ENCODE results near the gene NTM. TPM values are rescaled to one million over a fixed set of nuclear protein-coding genes. Genes with fewer than 3 reads are reported as not detected.

NTM gene
- total RNA-seq, 4 donors from 2014 or later: 0.40 to 3.1 (median 2.1) TPM; not detected in 1

DNA sequence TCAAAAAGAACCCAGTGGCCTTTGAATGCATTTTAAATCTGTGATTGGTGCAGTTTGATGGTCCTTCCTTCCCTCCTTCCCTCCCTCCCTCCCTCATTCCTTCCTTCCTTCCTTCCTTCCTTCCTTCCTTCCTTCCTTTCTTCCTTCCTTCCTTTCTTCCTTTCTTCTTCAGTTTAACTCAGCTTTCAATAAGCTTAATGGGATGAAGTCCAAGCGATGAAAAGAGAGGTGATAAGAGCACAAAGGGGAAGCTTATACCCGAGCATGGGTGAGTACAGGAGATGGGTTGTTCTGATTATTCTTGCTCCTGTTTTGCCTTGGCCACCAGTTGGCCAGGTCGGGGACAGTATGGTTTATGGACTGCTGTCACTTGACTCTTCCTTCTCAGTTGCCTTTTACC is 605.6 kb downstream of the NTM start:
- 66 to 80% methylated on average over 1 to 3 of the region's 3 CpGs for WGBS, 2 donors (ENCODE audit: low coverage in 1 of 2)
- in situ Hi-C loops (cut with MboI; ENCODE audit: low pct_ligation_motif_present in 1 of 4, low pct_unique_long_range_greater_than_20kb in 1 of 4, low sequenced_read_pairs in 3 of 4): loop anchor here in 1 of 4 donors (10.0 kb wide), 1 partner anchor 59 kb away; no protein-coding TSS in a partner anchor
- DNase-seq: no peak
- H3K36me3 ChIP-seq: no peaks in the 10 kb centered on the region
- TF ChIP-seq, protein P1, sequence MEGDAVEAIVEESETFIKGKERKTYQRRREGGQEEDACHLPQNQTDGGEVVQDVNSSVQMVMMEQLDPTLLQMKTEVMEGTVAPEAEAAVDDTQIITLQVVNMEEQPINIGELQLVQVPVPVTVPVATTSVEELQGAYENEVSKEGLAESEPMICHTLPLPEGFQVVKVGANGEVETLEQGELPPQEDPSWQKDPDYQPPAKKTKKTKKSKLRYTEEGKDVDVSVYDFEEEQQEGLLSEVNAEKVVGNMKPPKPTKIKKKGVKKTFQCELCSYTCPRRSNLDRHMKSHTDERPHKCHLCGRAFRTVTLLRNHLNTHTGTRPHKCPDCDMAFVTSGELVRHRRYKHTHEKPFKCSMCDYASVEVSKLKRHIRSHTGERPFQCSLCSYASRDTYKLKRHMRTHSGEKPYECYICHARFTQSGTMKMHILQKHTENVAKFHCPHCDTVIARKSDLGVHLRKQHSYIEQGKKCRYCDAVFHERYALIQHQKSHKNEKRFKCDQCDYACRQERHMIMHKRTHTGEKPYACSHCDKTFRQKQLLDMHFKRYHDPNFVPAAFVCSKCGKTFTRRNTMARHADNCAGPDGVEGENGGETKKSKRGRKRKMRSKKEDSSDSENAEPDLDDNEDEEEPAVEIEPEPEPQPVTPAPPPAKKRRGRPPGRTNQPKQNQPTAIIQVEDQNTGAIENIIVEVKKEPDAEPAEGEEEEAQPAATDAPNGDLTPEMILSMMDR (IDR thresholded peaks at IDR 0.05): no peak
- TF ChIP-seq POLR2AphosphoS5 (IDR thresholded peaks at IDR 0.05) (no peak), EP300 (IDR thresholded peaks at IDR 0.05; ENCODE audit: low read depth) (no peak), POLR2A (IDR thresholded peaks at IDR 0.05) (no peak)
- no peaks in the 10 kb centered on the region for H3K27me3 ChIP-seq
- intact Hi-C loops (cut with DNase I; ENCODE audit: low total_unique reads): no loop called here
- no peak overlapping the region for H3K4me3 ChIP-seq
- no peaks in the 10 kb centered on the region for H3K9me3 ChIP-seq
- H3K4me1 ChIP-seq: no peaks in the 10 kb centered on the region
- no peak overlapping the region for H3K27ac ChIP-seq

GRCh38 chr11:131977231-131977630 is 606.8 kb downstream of the NTM start:
- H3K4me3 ChIP-seq: no peak overlapping the region
- no peaks in the 10 kb centered on the region for H3K9me3 ChIP-seq
- DNase-seq: no peak
- WGBS, 2 donors (ENCODE audit: low coverage in 1 of 2): 63 to 75% methylated on average over 6 of the region's 6 CpGs
- no peaks in the 10 kb centered on the region for H3K27me3 ChIP-seq
- intact Hi-C loops (cut with DNase I; ENCODE audit: low total_unique reads): no loop called here
- in situ Hi-C loops (cut with MboI; ENCODE audit: low pct_ligation_motif_present in 1 of 4, low pct_unique_long_range_greater_than_20kb in 1 of 4, low sequenced_read_pairs in 3 of 4): loop anchor here in 1 of 4 donors (10.0 kb wide), 1 partner anchor 58 kb away; no protein-coding TSS in a partner anchor
- no peaks in the 10 kb centered on the region for H3K4me1 ChIP-seq
- TF ChIP-seq POLR2AphosphoS5 (IDR thresholded peaks at IDR 0.05) (no peak), POLR2A (IDR thresholded peaks at IDR 0.05) (no peak), EP300 (IDR thresholded peaks at IDR 0.05; ENCODE audit: low read depth) (no peak)
- TF ChIP-seq, protein P1 (IDR thresholded peaks at IDR 0.05): no peak
- no peaks in the 10 kb centered on the region for H3K36me3 ChIP-seq
- no peak overlapping the region for H3K27ac ChIP-seq

GRCh38 chr11:131977854-131978253 is 607.4 kb downstream of the NTM start:
- WGBS, 2 donors (ENCODE audit: low coverage in 1 of 2): 56 to 81% methylated on average over 3 of the region's 3 CpGs
- in situ Hi-C loops (cut with MboI; ENCODE audit: low pct_ligation_motif_present in 1 of 4, low pct_unique_long_range_greater_than_20kb in 1 of 4, low sequenced_read_pairs in 3 of 4) (loop anchor here in 1 of 4 donors (10.0 kb wide), 1 partner anchor 57 kb away; no protein-coding TSS in a partner anchor), intact Hi-C loops (cut with DNase I; ENCODE audit: low total_unique reads) (no loop called here)
- no peaks in the 10 kb centered on the region for H3K27me3 ChIP-seq
- no peaks in the 10 kb centered on the region for H3K9me3 ChIP-seq
- no peaks in the 10 kb centered on the region for H3K4me1 ChIP-seq
- DNase-seq: no peak
- no peak for TF ChIP-seq EP300 (IDR thresholded peaks at IDR 0.05; ENCODE audit: low read depth)
- TF ChIP-seq, protein P1 (IDR thresholded peaks at IDR 0.05): no peak
- TF ChIP-seq POLR2AphosphoS5 (IDR thresholded peaks at IDR 0.05): no peak
- TF ChIP-seq POLR2A (IDR thresholded peaks at IDR 0.05): no peak
- H3K36me3 ChIP-seq: no peaks in the 10 kb centered on the region
- no peak overlapping the region for H3K27ac ChIP-seq
- H3K4me3 ChIP-seq: no peak overlapping the region

DNA sequence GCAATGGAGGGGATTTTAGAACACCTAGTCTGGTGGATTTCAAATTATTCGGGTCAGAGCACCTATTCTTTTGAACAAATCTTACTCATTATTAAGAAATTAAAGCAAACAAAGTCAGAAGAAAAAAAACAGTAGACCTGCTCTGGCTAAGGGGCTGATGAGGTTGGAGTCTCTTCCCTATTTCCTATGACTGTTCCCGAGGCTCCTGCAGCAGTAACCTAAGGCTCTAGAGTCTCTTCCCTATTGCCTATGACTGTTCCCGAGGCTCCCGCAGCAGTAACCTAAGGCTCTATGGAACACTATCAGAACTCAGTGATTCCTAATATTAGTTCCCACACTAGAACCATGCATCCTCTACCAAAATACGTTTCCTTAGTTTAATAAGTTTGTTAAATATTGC is 607.9 kb downstream of the NTM start:
- Histone ChIP-seq H3K27ac (no peak overlapping the region), H3K9me3 (no peaks in the 10 kb centered on the region), H3K27me3 (no peaks in the 10 kb centered on the region), H3K4me1 (no peaks in the 10 kb centered on the region), H3K36me3 (no peaks in the 10 kb centered on the region), H3K4me3 (no peak overlapping the region)
- in situ Hi-C loops (cut with MboI; ENCODE audit: low pct_ligation_motif_present in 1 of 4, low pct_unique_long_range_greater_than_20kb in 1 of 4, low sequenced_read_pairs in 3 of 4) (loop anchor here in 1 of 4 donors (10.0 kb wide), 1 partner anchor 56 kb away; no protein-coding TSS in a partner anchor), intact Hi-C loops (cut with DNase I; ENCODE audit: low total_unique reads) (no loop called here)
- DNase-seq: no peak
- WGBS, 2 donors (ENCODE audit: low coverage in 1 of 2): 68 to 70% methylated on average over 4 to 5 of the region's 5 CpGs
- TF ChIP-seq POLR2AphosphoS5 (IDR thresholded peaks at IDR 0.05) (no peak), EP300 (IDR thresholded peaks at IDR 0.05; ENCODE audit: low read depth) (no peak), POLR2A (IDR thresholded peaks at IDR 0.05) (no peak)
- TF ChIP-seq, protein P1 (IDR thresholded peaks at IDR 0.05): no peak

All from transverse colon (tissue), 4 donors.